ENCODE data around the gene DRGX. TPM values are rescaled to one million over a fixed set of nuclear protein-coding genes. Genes with fewer than 3 reads are reported as not detected.

The DRGX gene
- total RNA-seq, 1 donor from 2014 or later, result 0.19 TPM

DNA sequence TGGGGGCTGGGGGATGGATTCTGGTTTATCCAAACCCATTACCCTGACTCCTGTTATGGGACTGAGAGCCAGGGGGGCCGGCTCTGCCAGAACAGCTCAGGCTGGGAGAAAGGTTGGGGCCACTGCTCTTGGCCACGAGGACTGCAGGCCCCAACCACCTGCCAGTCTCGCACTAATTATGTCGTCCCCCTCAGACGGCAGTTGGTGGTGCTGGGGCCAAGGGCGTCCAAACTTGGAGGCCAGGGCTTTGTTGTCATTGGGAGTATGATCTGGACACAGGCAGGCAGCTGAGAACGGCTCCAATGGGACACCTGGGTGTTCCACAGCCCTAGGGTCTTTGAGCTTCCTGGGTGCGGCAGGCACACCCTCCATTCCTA lies 34.7 kb downstream of the DRGX start:
- no peak for DNase-seq (ENCODE audit: low read depth, low spot score)

DNA sequence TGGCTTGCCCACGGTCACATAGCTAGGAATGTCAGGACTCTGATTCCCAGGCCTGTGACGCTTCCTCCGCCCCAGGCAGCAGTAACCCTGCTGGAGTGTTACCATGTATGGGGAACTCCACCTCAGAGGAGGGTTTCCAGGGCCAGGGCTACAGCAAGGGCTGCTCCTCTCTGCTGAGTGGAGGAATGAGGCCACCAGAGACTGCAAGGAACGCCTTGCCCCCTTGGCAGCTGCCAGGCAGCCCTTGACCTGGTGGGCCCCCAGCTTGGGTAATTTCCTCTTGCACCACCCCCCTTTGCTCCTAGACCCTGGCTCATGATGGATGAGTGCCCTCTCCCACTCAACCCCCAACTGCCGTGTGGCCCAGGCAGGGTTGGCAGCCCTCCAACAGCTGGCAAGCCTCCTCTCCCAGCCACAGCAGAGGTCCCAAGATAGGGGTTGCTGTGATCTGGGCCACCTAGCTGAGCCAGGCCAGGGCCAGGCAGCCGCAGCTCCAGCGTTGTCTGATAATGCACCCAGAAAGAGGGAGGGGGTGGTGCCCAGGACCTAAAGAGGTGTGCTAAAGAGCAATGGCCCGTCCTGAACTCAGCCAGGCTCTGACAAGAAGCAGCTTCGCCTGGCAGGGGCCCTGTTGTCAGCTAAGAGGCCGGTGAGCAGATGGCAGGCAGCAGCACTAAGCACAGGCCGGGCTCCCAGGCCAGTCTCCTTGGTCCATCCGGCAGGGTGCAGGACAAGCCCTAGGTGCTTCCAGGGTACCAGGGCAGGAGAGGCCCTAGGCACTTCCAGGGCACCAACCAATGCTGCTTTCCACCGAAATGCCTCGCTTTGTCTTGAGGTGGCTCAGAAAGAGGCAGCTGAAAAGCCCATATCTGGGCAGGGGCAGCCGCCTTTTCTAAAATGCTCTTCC lies 35.4 kb downstream of the DRGX start:
- Mint-ChIP-seq H3K27me3 (ENCODE audit: low read depth) (no peaks in the 10 kb centered on the region), H3K27ac (ENCODE audit: unreplicated experiment) (peak overlapping the region; percentile 40), H3K36me3 (ENCODE audit: low read depth) (no peaks in the 10 kb centered on the region), H3K4me3 (no peak overlapping the region), H3K4me1 (peaks cover 6% of the 10 kb centered on the region), H3K9me3 (no peaks in the 10 kb centered on the region)
- no peak for DNase-seq (ENCODE audit: low read depth, low spot score)
- TF ChIP-seq CTCF (conservative IDR thresholded peaks at IDR 0.05), result no peak

More for the DNA sequence above, 34.7 kb downstream of the DRGX start:
- H3K4me3 Mint-ChIP-seq, result no peak overlapping the region
- peaks cover 6% of the 10 kb centered on the region for H3K4me1 Mint-ChIP-seq
- TF ChIP-seq CTCF (conservative IDR thresholded peaks at IDR 0.05), result no peak
- H3K27me3 Mint-ChIP-seq (ENCODE audit: low read depth), result no peaks in the 10 kb centered on the region
- no peak overlapping the region for H3K27ac Mint-ChIP-seq (ENCODE audit: unreplicated experiment)
- H3K36me3 Mint-ChIP-seq (ENCODE audit: low read depth), result no peaks in the 10 kb centered on the region
- no peaks in the 10 kb centered on the region for H3K9me3 Mint-ChIP-seq

DNA sequence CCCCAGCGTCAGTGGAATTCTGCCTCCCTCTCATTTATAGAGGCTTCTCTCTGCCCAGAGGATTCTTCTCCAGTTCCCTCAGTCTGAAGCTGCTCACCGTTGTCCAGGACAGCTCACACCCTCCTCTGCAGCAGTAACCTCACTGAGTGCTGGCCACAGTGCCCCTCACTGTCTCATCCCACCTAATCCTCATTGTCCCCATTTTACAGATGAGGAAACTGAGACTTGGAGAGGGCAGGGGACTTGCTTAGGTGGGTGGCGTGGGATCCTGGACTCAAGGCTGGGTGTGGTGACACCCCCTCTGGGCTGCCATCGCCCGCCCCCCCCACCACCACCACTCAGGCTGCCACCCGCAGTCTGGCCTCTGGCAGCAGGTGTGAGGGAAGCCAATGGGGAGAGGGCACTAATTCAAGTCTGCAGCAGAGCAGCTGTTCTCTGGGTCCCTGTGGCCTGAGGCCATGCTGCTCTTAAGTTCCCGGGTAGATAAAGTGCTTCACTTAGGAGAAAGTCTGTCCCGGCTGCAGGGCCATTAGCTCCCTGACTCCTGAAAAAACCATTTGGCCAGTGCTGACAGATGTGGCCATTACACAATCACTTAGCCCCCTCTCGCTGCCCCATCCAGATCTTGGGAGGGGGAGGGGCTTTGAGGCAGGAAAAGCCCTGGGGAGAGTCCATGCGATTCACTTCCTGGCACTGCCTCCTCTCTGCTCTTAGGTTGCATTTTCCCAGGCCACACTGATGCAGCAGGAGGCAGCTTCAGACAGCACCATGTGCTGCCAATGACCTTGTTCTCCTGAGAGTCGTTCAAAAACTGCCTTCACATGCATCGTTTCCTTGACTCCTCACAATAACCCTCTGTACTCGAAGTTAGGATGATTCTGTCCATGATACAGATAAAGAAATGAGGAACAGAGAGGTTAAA lies 36.3 kb downstream of the DRGX start:
- DNase-seq (ENCODE audit: low read depth, low spot score), result no peak

DNA sequence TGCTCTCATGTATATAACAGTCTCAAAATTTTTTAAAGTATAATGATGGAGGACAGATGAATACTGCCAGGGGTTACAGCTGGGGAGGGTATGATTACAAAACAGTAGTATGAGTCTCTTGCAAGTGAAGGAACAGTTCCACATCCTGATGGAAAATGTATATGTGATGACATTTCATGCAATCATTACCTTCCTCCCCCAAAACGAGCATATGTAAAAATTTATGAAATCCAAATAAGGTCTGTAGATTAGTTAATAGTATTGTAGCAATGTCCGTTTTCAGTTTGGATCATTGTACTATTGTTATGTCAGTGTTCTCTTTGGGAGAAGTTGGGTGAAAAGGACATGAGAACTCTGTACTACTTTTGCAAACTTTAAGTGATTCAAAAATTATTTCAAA lies 38.0 kb downstream of the DRGX start:
- no peaks in the 10 kb centered on the region for H3K27me3 Mint-ChIP-seq (ENCODE audit: low read depth)
- peaks cover 6% of the 10 kb centered on the region for H3K4me1 Mint-ChIP-seq
- H3K4me3 Mint-ChIP-seq, result no peak overlapping the region
- H3K27ac Mint-ChIP-seq (ENCODE audit: unreplicated experiment), result no peak overlapping the region
- TF ChIP-seq CTCF (conservative IDR thresholded peaks at IDR 0.05), result no peak
- no peaks in the 10 kb centered on the region for H3K9me3 Mint-ChIP-seq
- no peaks in the 10 kb centered on the region for H3K36me3 Mint-ChIP-seq (ENCODE audit: low read depth)
- no peak for DNase-seq (ENCODE audit: low read depth, low spot score)

More for the DNA sequence above, 36.3 kb downstream of the DRGX start:
- Mint-ChIP-seq H3K4me3 (no peak overlapping the region), H3K9me3 (no peaks in the 10 kb centered on the region), H3K27me3 (ENCODE audit: low read depth) (no peaks in the 10 kb centered on the region), H3K36me3 (ENCODE audit: low read depth) (no peaks in the 10 kb centered on the region), H3K27ac (ENCODE audit: unreplicated experiment) (peak overlapping the region; percentile 40), H3K4me1 (peaks cover 6% of the 10 kb centered on the region)
- no peak for TF ChIP-seq CTCF (conservative IDR thresholded peaks at IDR 0.05)

- no peak for TF ChIP-seq CTCF (conservative IDR thresholded peaks at IDR 0.05)
- Mint-ChIP-seq H3K4me1 (peaks cover 6% of the 10 kb centered on the region), H3K27me3 (ENCODE audit: low read depth) (no peaks in the 10 kb centered on the region), H3K27ac (ENCODE audit: unreplicated experiment) (no peak overlapping the region), H3K36me3 (ENCODE audit: low read depth) (no peaks in the 10 kb centered on the region), H3K4me3 (no peak overlapping the region), H3K9me3 (no peaks in the 10 kb centered on the region)
- no peak for DNase-seq (ENCODE audit: low read depth, low spot score)
Measured at GRCh38 chr10:49356944-49357343, 38.9 kb downstream of the DRGX start.

All from neural crest cell (in vitro differentiated cells).